Osteocyte (in vitro differentiated cells): ENCODE data around the gene CLIC3. TPM values are rescaled to one million over a fixed set of nuclear protein-coding genes. Genes with fewer than 3 reads are reported as not detected.

Experiments
- DNase-seq: peaks from one replicate; pipeline ENCODE4 v3.0.0; 2021; ENCODE audit warnings: mixed read lengths; ENCODE audit not compliant: unreplicated experiment; ENCODE audit errors: extremely low spot score
- H3K27ac Mint-ChIP-seq: one replicate; pipeline ENCODE4 v1.8.0; 2021; ENCODE audit warnings: mild to moderate bottlenecking, mixed read lengths; ENCODE audit not compliant: unreplicated experiment
- H3K27me3 Mint-ChIP-seq: one replicate; pipeline ENCODE4 v1.8.0; 2021; ENCODE audit warnings: mixed read lengths; ENCODE audit not compliant: unreplicated experiment
- H3K36me3 Mint-ChIP-seq: one replicate; pipeline ENCODE4 v1.8.0; 2021; ENCODE audit warnings: mixed read lengths; ENCODE audit not compliant: unreplicated experiment
- H3K4me1 Mint-ChIP-seq: one replicate; pipeline ENCODE4 v1.8.0; 2021; ENCODE audit warnings: mixed read lengths; ENCODE audit not compliant: unreplicated experiment
- H3K4me3 Mint-ChIP-seq: one replicate; pipeline ENCODE4 v1.8.0; 2021; ENCODE audit warnings: mild to moderate bottlenecking, moderate library complexity, mixed read lengths; ENCODE audit not compliant: unreplicated experiment
- H3K9me3 Mint-ChIP-seq: one replicate; pipeline ENCODE4 v1.8.0; 2021; ENCODE audit warnings: mixed read lengths; ENCODE audit not compliant: unreplicated experiment
- CTCF ChIP-seq: fragments of 200-600 bp; sonication (generic); IDR thresholded peaks from 2 replicates; pipeline ENCODE4 v1.5.0; 2021; ENCODE audit warnings: antibody characterized with exemption, mild to moderate bottlenecking, moderate library complexity
- total RNA-seq: library from RNA; stranded (reverse); gene quantifications from 2 replicates; pipeline ENCODE4 v1.2.1, GENCODE V29; 2021

CLIC3 gene
- total RNA-seq, 1 donor from 2014 or later, result not detected

DNA sequence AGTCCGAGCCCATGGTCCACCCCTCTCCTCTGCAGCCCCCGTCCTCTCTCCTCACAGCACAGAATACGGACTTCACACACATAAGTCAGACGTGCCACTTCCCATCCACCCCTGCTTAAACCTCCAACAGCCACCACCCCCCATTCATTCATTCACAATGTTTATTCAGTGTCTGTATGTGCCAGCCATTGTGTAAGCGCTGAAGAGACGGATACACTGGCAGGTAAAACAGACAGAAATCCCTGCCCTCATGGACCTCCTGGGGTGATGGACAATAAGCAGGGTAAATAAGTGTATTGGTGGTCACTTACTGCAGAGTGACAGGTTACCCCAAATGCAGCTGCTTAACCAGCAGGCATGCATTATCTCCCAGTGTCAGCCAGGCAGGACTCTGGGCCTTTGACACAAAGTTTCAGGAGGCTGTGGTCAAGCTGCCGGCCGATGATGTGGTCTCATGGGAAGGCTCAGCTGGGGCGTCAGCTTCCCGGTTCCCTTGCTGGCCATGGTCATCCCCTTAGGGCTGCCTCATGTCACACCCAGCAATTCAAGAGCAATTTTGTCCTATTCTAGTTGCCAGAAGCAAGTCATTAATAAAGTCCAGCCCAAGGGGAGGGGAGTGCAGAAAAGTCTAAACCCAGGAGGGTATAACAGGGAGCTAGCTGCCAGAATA, 6.0 kb downstream of the CLIC3 start:
- no peak for DNase-seq
- Mint-ChIP-seq H3K36me3 (no peaks in the 10 kb centered on the region), H3K27me3 (no peaks in the 10 kb centered on the region), H3K4me3 (peak overlapping the region; percentile 68), H3K4me1 (peaks cover 5% of the 10 kb centered on the region), H3K27ac (no peak overlapping the region), H3K9me3 (no peaks in the 10 kb centered on the region)
- no peak for TF ChIP-seq CTCF

DNA sequence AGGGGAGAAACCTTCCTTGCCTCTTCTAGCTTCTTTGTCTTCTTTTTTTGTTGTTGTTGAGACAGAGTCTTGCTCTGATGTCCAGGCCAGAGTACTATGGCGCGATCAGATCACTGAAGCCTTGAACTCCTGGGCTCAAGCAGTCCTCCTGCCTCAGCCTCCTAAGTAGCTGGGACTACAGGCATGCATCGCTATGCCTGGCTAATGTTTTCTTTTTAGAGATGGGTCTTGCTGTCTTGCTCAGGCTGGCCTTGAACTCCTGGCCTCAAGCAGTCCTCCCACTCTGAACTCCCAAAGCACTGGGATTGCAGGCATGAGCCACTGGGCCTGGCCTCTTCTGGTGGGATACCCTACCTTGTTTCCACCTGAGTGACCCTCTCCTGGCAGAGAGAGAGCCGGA, 7.5 kb downstream of the CLIC3 start:
- Mint-ChIP-seq H3K9me3 (no peaks in the 10 kb centered on the region), H3K27me3 (no peaks in the 10 kb centered on the region), H3K4me3 (no peak overlapping the region), H3K36me3 (no peaks in the 10 kb centered on the region), H3K27ac (no peak overlapping the region), H3K4me1 (peaks cover 5% of the 10 kb centered on the region)
- TF ChIP-seq CTCF, result no peak
- DNase-seq, result no peak

DNA sequence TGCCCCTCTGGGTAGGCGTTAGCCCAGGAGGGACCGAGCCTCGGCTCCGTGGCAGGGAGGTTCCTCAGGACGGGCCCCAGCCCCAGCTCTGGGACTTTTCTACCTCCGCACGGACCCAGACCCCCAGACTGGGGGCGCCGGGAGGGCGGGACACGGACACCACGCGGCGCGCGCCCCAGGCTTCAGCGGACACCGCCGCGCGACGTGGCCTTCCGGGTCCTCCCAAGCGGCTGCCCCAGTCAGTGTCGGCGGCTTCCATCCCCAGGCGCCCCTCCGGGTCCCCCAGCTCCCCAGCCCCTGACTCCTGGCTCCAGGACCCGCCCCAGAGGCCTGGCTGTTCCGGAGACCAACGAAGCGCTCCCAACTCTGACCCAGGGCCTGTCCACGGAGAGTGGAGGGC, 10.5 kb downstream of the CLIC3 start:
- no peaks in the 10 kb centered on the region for H3K27me3 Mint-ChIP-seq
- H3K9me3 Mint-ChIP-seq, result no peaks in the 10 kb centered on the region
- no peak for DNase-seq
- no peak for TF ChIP-seq CTCF
- no peaks in the 10 kb centered on the region for H3K36me3 Mint-ChIP-seq
- no peak overlapping the region for H3K27ac Mint-ChIP-seq
- no peak overlapping the region for H3K4me3 Mint-ChIP-seq
- H3K4me1 Mint-ChIP-seq, result no peaks in the 10 kb centered on the region

GRCh38 chr9:136985027-136985602, 11.3 kb downstream of the CLIC3 start:
- Mint-ChIP-seq H3K36me3 (no peaks in the 10 kb centered on the region), H3K9me3 (no peaks in the 10 kb centered on the region), H3K4me3 (no peak overlapping the region), H3K4me1 (no peaks in the 10 kb centered on the region), H3K27me3 (no peaks in the 10 kb centered on the region), H3K27ac (no peak overlapping the region)
- TF ChIP-seq CTCF, result no peak
- DNase-seq, result no peak

DNA sequence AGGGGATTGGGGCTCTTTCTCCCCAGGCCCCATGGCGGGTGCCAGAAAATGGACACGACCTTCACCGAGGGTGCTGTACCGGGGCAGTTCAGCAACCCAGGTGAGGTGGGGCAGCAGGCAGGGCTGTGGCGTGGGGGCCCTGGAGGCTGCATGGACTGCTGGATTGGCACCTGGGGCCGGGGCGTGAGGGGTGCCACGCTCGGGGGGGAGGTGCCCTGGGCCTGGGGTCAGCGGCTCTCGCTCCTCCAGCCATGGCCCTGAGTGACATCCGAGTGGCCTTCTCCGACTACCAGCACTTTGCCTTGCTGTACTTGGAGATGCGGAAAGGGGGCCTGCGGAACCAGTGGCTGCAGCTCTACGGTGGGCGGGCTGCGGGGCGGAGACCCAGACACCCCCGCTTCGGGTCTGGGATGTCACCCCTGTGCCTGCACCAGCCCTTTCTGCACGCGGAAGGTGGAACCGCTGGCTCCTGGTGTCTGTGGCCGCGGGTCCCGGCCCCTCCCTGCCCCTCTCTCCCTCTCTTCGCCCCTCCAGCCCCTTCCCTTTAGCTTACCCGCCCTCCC, 11.8 kb downstream of the CLIC3 start:
- TF ChIP-seq CTCF, result no peak
- Mint-ChIP-seq H3K9me3 (no peaks in the 10 kb centered on the region), H3K27me3 (no peaks in the 10 kb centered on the region), H3K27ac (no peak overlapping the region), H3K4me1 (no peaks in the 10 kb centered on the region), H3K36me3 (no peaks in the 10 kb centered on the region), H3K4me3 (no peak overlapping the region)
- no peak for DNase-seq
